HT1080 (cell line): Measurements from ENCODE around the gene GMPPB. TPM values are rescaled to one million over a fixed set of nuclear protein-coding genes. Genes with fewer than 3 reads are reported as not detected.
"Not testable (repeated sequence)": the region's sequence is repeated elsewhere in the genome, so short reads cannot be mapped to it uniquely, and the experiment has no call there.

Experiments used
- DNase-seq: peaks from one replicate; pipeline ENCODE4 v3.0.0-alpha.2; 2015; ENCODE audit warnings: low read depth
- polyA plus RNA-seq, 2 experiments: library from polyadenylated mRNA; depleted of rRNA; stranded (reverse); fragments of >200 nt; gene quantifications; 2 replicates each; pipeline ENCODE4 v1.2.3, GENCODE V29; 2015
- total RNA-seq: library from RNA; depleted of rRNA; stranded (reverse); fragments of >200 nt; shearing (Covaris generic); gene quantifications from 2 replicates; pipeline ENCODE4 v1.2.3, GENCODE V29; 2014; rRNA removed

GMPPB gene
- total RNA-seq: 25.9 and 31.0 TPM in 2 replicates
- 12.2 and 12.8 TPM in 2 replicates for polyA plus RNA-seq (2015; cell fraction: cytosol; rRNA removed)
- 25.1 and 27.7 TPM in 2 replicates for polyA plus RNA-seq (2015; cell fraction: nucleus; rRNA removed)

DNA sequence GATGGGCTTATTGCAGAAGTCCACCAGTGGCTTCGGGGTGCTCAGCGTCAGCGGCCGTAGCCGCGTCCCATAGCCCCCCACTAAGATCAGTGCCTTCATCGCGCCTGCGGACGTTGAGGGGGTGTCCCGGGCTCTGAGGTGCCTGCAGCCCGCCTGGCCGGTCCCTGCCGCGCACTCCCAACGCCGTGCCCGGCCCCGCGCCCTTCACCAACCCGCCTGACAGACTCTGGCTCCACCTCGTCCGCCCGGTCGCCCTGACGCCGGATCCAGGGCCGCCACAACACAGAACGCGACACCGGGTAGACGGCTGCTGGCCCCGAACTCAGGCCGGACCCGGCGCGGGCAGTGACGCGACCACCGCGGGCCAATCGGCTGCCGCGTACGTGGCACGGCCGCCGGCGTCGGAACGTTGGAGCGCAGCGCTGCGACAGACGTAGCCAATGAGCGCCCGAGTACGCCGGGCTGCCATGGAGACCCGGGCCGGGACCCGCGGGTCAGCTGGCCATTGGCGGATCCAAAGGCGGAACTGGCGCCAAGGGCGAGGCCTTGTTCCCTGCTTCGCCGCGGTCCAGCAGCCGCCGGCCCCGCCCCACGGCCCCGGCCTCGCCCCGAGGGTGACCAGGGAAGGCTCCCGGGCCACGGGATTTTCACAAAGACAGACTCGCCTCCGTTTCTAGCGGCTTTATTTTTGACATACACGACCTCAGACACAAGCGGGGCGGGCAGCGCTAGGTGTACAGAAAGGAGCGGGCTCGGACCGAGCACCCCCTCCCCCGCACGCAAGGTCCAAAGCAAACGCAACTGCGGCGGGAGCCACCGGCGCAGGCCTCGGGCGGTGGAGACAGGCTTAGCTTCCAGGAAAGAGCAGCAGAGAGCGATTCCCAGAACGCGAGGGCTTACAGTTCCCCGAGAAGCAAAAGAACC, at the start of gene GMPPB:
Gene GMPPB (minus strand): TSS at position 324 of the 924 bp plus-strand sequence. CDS start 225 bp downstream, at position 99.
- peak; percentile 97 for DNase-seq

DNA sequence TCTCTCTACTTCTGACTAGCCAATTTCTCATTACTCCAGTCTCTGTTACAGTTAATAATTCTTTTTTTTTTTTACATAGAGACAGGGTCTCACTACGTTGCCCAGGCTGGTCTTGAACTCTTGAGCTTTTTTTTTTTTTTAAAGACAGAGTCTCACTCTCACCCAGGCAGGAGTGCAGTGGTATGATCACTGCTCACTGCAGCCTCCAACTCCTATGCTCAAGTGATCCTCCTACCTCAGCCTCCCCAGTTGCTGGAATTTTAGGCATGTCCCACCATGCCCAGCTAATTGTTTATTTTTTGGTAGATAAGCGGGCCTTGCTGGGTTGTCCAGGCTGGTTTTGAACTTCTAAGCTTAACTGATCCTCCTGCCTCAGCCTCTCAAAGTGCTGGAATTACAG, 49.0 kb upstream of the GMPPB start:
- no peak for DNase-seq

DNA sequence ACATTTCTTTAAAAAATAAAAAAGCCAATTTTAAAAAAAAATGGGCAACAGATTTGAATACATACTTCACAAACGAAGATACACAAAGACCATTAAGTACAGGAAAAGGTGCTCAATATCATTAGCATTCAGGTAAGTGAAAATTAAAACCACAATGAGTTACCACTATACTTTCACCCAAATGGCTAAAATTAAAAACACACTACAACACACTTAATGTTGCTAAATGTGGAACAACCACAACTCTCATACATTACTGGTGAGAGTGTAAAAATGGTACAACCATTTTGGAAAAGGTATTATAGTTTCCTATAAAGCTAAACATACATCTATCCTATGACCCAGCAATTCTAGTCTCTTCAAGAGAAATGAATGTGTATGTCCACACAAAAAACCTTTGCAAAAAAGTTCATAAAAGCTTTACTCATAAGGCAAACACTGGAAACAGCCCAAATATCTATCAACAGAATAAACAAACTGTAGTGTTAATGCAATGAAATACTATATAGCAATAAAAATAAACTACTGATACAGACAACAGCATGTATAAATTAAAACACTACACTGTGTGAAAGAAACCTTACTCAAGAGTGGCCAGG, 47.7 kb upstream of the GMPPB start:
- no peak for DNase-seq

DNA sequence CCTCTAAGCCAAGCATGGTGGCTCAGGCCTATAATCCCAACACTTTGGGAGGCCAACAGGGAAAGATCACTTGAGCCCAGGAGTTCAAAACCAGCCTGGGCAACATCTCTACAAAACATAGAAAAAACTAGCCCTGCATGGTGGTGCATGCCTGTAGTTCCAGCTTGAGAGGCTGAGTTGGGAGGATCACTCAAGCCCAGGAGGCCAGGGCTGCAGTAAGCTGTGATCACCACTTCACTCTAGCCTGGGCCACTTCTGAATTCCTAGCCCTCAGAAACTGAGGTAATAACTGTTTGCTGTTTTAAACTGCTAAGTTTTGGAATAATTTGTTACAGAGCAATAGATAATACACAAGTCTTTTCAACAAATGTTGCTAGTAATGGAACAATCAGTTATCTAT, 46.2 kb upstream of the GMPPB start:
- no peak for DNase-seq

DNA sequence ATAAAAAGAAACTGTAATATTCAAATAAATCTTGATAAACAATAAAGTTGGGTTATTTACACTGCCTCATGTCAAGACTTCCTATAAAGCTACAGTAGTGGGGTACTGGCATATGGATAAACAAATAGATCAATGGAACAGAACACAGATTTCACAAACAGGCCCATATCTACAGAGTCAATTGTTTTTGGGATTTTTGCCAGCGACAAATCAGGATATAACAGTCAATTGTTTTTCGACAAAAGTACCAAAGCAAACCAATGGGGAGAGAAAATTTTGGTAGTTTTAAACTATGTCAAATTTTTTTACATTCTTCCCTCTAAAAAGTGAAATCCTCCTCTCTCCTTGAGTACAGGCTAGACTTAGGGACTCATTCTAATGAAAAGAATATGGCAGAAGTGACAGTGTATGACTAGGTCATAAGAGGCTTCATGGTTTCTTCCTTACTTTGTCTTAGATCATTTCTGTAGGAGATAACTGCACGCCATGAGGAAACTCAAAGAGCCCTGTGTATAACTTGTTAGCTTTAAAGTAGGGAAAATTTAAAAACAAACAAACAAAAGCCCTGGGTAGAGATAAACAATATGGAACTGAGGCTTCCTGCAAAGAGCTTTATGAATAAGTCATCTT, 45.6 kb upstream of the GMPPB start:
- no peak for DNase-seq

DNA sequence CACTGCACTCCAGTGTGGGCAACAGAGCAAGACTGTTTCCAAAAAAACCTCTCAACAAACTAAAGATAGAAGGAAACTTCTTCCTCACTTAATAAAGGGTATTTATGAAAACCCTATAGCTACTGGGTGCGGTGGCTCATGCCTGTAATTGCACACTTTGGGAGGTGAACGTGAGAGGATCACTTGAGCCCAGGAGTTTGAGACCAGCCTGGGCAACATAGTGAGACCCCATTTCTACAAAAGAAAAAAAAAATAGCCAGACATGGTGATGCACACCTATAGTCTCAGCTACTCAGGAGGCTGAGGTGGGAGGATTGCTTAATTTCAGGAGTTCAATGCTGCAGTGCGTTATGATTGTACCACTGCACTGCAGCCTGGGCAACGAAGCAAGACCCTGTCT, 40.2 kb upstream of the GMPPB start:
- DNase-seq: no peak

DNA sequence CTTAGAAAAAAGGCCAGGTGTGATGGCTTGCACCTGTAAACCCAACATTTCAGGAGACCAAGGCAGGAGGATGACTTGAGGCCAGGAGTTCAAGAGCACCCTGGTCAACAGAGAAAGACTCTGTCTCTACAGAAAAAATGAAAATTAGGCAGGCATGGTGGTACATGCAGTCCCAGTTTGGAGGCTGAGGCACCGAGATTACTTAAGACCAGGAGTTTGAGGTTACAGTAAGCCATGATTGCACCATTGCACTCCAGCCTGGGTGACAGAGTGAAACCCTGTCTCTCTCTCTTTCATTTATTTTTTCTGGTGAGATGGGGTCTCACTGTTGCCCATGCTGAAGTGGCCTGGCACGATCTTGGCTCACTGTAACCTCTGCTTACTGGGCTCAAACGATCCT, 37.9 kb upstream of the GMPPB start:
- DNase-seq: no peak

DNA sequence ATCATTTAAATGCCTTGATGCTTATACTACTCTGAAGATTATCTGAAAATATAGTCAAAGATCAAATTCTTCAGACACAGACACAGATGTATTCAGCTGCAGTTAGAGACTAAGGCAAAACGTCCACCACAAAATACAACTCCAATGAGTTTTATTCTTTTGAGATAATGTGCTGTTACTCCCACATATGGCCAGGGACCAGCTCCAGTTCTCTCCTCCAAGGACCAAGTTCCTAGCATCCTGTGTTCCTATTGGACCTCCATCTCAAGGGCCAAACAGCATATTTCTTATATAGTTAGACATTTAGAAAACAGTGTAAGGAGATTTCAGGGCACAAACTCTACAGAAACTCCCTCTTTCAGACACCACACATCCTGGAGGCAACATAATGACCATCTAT, 35.5 kb upstream of the GMPPB start:
- no peak for DNase-seq

DNA sequence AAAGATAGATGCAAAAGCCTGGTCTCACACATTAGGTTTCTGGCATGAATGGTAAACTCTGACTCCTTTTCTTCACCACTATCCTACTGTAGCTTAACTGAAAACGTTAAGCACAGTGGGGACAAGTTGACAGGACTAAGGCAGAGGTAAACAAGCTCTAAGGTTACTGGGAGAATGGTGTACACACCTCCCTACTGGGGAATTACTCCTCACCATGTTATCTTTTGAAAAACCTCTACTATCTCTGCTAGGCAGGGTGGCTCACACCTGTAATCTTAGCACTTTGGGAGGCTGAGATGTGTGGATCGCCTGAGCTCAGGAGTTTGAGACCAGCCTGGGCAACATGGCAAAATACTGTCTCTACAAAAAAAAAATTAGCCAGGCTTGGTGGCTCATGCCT, 33.4 kb upstream of the GMPPB start:
- no peak for DNase-seq

DNA sequence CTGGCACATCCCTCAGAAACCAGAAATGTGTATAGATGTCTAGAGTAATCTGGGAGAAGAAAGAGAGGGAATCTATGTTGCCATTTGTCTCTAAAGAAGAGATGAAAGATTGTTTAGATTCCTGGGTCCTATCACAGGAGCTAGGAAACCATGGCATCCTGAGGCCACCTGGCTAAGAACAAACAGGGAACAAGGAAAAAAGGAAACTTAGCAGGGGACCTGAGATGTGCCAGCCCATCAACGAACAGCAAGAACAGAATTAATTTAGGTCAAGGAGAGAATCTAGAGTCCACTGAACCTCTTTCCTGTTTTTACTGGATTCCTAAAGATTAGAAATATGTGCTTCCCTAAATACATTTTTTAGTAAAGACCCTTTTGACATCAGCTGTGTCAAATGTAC, 32.3 kb upstream of the GMPPB start:
- no peak for DNase-seq

DNA sequence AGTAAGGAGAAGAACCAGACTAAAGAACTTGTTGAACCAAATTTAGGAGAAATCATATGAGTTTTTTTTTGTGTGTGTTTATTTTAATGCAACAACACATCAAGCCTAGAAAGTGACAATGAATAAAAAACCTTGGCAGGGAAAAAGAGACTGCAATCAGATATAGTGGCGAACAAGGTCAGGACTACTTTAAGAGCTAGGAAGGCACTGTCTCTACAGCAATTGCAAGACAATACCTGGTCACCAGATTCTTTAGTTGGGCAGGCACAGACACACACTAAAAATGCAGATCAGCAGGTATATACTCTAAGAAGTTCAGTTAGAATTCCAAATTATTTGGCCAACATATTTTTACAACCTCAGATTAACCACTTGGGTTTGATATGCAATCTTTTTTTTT, 30.8 kb upstream of the GMPPB start:
- DNase-seq: no peak

DNA sequence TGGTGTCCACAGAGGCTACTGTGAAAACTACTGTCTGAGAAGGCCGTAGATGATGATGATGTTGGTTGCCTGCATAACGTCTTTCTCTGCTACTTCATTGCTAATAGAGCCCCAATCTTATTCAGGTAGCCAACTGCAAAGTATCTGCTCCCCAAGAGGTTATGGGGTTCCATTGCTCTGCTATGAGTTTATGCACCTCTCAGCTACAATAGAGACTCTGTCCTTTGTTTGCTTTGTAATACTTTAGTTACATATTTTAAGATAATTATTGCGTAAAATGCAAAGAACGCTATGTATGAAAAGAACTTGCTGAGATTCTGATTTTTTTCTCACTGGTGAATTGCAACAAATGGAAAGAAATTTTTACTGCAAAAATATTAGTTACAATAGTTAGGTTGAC, 27.8 kb upstream of the GMPPB start:
- no peak for DNase-seq

DNA sequence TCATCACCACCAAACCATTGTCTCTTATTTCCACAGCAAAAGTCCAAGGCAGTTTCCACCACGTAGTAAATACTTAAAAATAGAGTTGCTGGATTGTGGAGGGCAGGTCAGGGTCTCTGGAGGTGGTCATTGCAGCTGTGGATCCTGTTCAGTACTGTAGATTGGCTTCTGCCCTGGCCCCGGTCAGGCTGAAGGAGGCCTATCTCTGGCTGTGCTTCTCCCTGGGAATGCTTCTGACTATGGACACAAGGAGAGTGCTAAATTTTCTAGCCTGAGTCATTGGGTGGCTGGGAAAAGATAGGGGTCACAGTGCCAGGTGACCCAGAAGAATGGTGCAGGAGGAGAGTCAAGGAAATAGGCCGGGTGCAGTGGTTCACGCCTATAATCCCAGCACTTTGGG, 26.3 kb upstream of the GMPPB start:
- no peak for DNase-seq

DNA sequence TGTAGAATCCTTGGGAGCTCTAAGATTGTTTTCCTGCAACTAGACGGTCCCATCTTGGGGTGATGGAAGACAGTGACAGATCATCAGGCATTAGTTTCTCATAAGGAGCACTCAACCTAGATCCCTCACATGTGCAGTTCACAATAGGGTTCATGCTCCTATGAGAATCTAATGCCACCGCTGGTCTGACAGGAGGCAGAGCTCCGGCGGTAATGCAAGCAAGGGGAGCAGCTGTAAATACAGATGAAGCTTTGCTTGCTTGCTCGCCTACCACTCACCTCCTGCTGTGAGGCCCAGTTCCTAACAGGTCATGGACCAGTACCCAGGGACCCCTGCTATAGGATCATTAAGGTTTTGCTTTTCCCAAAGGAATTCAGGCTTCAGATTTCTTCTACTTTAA, 25.1 kb upstream of the GMPPB start:
- not testable (repeated sequence) for DNase-seq

DNA sequence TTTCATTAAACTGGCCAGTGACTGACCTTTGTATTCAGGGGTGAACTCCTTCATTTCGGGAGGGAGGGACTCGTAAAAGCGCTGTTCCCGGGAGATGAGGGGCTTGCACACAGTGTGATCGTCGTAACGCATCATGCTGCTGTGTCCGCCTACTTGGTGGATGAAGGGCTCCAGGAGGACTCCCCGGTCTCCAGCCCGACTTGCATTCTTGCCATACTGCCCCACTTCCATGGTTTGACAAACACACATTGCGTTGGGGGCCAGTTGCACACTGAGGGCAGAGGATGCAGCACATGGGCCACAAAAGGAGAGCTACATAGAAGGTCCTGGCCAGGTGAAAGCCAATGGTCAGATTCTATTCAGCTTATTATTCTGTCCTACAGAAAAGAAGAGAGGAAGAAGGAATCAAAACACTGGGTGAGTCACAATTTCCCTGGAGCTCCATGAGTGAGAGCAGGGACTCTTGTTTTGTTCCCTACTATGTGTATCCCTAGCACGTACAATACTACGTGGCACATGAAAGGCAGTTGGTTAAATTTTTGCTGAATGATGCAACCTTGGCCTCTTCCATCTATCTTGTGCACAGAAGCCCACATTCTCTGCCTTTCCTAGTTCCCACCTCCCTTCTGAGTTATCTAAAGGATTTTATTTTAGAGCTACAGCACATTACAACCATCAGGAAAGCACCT, 24.2 kb upstream of the GMPPB start:
- peak; percentile 69 for DNase-seq

DNA sequence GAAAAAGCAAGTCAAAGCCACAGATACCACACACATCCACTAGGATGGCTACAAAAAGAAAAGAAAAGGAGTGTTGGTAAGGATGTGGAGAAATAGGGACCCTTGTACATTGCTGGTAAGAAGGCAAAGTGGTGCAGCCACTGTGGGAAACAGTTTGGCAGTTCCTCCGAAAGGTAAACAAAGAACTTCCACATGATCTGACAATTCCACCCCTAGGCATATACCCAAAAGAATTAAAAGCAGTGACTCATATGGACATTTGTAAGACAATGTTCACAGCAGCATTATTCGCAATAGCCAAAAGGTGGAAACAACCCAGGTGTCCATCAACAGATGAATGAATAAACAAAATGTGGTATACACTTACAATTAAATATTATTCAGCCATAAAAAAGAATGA, 22.2 kb upstream of the GMPPB start:
- peak; percentile 18 for DNase-seq

DNA sequence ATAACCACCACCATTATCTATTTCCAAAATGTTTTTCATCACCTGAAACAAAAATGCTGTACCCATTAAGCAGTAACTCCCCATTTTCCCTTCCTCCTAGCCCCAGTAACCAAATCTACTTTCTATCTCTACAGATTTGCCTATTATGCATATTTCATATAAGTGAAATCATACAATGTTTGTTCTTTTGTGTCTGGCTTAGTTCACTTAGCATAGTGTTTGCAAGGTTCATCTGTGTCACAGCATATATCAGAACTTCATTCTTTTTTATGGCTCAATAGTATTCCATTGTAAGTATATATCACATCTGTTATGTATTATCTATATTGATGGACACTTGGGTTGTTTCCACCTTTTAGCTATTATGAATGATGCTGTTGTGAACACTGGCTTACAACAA, 16.7 kb upstream of the GMPPB start:
- no peak for DNase-seq

DNA sequence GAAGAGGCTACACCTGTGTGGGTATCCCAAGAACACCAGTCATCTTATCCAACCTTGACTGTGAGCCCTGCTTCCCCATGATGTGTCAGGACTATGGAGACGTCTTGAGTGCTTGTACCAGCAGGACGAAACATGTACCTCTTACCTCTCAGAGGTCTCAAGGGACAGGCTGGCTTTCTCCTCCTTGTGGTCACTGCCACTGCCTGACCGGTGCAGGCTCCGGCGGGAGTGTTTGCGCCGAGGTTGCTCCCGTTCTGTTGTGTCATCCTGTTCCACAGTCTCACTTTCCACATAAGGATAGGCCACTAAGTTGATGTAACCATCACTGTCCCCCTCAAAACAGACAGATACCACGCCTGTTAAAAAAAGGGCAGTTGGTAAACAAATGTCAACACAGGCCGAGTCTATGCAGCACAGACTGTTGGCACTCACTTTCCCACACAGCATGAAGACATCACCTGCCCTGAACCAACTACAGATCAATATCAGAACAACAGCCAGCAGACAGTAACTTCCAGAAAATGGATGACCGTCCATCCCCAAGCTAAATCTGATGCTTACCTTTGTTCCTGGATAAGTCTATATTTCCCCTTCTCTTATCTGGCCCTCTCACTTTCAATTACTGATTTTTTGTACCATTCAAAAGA, 14.4 kb upstream of the GMPPB start:
- DNase-seq: no peak

DNA sequence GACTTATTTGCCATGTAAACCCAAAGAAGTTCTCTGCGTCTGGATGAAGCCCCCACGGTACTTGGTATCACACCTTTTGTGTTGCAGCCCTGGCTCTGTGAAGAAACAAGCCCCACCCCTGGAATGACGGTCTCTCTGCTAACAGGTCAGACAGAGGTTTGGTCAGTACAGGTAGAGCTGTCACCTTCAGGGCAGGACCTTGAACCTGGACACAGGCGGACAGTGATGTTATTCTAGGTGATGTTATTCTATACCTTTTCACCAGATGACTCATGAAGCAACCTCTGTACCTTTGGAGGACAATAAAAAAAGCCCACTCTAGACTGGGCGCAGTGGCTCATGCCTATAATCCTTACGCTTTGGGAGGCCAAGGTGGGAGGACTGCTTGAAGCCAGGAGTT, 11.0 kb upstream of the GMPPB start:
- DNase-seq: no peak

DNA sequence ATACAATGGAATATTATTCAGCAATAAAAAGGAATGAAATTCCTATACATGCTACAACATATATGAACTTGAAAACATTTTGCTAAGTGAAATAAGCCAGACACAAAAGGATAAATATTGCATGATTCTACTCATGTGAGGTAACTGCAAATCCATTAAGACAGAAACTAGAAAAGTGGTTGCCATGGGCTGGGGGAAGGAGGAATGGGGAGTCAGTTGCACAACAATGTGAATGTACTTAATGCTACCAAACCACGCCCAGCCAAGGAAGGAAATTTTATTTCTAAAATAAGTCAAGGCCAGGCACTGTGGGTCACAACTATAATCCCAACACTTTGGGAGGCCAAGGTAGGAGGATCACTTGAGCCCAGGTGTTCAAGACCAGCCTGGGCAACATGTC, 9.8 kb upstream of the GMPPB start:
- no peak for DNase-seq

DNA sequence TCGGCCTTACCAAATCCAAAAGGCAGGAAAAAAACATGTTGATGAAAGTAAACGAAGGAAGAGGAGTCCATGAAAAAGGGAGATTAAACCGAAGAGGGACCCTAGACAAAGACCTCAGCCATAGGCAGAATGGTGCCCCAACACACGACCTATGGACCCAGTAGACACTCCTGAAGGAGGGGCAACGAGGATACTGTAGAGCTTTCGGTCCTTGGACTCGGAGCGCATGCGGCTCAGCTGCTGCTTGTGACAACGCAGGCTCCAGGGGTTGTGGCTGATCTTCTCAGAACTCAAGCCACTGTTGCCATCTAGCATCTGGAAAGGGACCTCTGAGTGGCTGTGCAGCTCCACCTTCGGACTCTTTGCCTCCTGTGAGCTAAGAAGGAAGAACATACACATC, 8.8 kb upstream of the GMPPB start:
- DNase-seq: no peak
